ENCODE measurements around the gene SLTM.

- TF ChIP-seq CTCF (conservative IDR thresholded peaks at IDR 0.05; ENCODE audit: low read depth, low read length) (no peak), EZH2 (IDR thresholded peaks at IDR 0.05; ENCODE audit: borderline replicate concordance, low read depth, low read length, poor library complexity, severe bottlenecking) (no peak)
Measured at GRCh38 chr15:58966698-58967097, 33.2 kb upstream of the SLTM start.
